Astrocyte of the spinal cord (primary cell): ENCODE data around the gene RPL41.

ENCODE experiments used
- DNase-seq: peaks from one replicate; pipeline ENCODE4 v3.0.0; 2011; ENCODE audit warnings: low read depth, low spot score
- H3K4me3 ChIP-seq: 2 replicates; pipeline ENCODE4 v1.5.1; 2011; ENCODE audit warnings: low read depth, mild to moderate bottlenecking, low read length, moderate library complexity
- in situ Hi-C: cut with HindIII; loops from 2 replicates; pipeline ENCODE4 v1.10.0; 2017; ENCODE audit warnings: low sequenced_read_pairs
- TF ChIP-seq, protein P1 (sequence below): IDR thresholded peaks from 2 replicates; pipeline ENCODE4 v1.5.1; 2012; ENCODE audit warnings: low read depth, mild to moderate bottlenecking, low read length, inconsistent platforms

Gene RPL41

GRCh38 chr12:56102683-56103065, 13.8 kb upstream of the RPL41 start:
- in situ Hi-C loops: no loop called here
- TF ChIP-seq, protein P1, sequence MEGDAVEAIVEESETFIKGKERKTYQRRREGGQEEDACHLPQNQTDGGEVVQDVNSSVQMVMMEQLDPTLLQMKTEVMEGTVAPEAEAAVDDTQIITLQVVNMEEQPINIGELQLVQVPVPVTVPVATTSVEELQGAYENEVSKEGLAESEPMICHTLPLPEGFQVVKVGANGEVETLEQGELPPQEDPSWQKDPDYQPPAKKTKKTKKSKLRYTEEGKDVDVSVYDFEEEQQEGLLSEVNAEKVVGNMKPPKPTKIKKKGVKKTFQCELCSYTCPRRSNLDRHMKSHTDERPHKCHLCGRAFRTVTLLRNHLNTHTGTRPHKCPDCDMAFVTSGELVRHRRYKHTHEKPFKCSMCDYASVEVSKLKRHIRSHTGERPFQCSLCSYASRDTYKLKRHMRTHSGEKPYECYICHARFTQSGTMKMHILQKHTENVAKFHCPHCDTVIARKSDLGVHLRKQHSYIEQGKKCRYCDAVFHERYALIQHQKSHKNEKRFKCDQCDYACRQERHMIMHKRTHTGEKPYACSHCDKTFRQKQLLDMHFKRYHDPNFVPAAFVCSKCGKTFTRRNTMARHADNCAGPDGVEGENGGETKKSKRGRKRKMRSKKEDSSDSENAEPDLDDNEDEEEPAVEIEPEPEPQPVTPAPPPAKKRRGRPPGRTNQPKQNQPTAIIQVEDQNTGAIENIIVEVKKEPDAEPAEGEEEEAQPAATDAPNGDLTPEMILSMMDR: no peak
- DNase-seq: no peak
- H3K4me3 ChIP-seq: no peak overlapping the region

- in situ Hi-C loops: no loop called here
- TF ChIP-seq, protein P1: no peak
- peak overlapping the region; percentile 93 for H3K4me3 ChIP-seq
- DNase-seq: no peak
Observed at GRCh38 chr12:56103066-56103711, 13.2 kb upstream of the RPL41 start.

- in situ Hi-C loops: no loop called here
- TF ChIP-seq, protein P1: no peak
- DNase-seq: no peak
- H3K4me3 ChIP-seq: peak overlapping the region; percentile 93
Observed at GRCh38 chr12:56103823-56104108, 12.7 kb upstream of the RPL41 start.

- TF ChIP-seq, protein P1: no peak
- peak; percentile 100 for DNase-seq
- in situ Hi-C loops: no loop called here
- peak within 1 kb of the TSS; percentile 93 for H3K4me3 ChIP-seq
Observed at GRCh38 chr12:56104109-56104814, 12.2 kb upstream of the RPL41 start, which contains the start of gene PA2G4. Gene PA2G4 (plus strand): TSS chr12:56104559. CDS start chr12:56104738, 179 bp downstream.

GRCh38 chr12:56104815-56105608, 11.4 kb upstream of the RPL41 start:
- no peak for DNase-seq
- in situ Hi-C loops: no loop called here
- H3K4me3 ChIP-seq: peak overlapping the region; percentile 93
- TF ChIP-seq, protein P1: peak; percentile 8

DNA sequence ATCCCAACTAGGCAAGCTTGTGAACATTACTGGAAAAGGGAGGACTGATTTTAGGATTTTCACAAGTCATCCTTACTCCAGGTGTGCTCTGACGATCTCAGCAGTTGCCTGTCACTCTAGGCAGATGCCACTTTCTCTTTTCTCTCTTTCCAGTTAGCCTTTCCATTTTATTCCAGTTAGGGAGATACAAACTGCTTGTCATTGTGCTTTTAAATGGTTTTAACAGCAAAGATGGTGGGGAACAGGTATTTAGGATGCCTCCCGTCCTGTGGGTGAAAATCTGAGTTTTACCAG, 10.9 kb upstream of the RPL41 start:
- in situ Hi-C loops: no loop called here
- peak overlapping the region; percentile 93 for H3K4me3 ChIP-seq

More for the DNA sequence above, 10.9 kb upstream of the RPL41 start:
- TF ChIP-seq, protein P1: no peak
- DNase-seq: no peak
